Activated T-cell treated with anti-CD3 and anti-CD28 coated beads, Interleukin-2, amount 50 U/mL, for 48 hours (primary cell): Measurements from ENCODE around the gene AHCYL2.
"Not testable (repeated sequence)": the region's sequence is repeated elsewhere in the genome, so short reads cannot be mapped to it uniquely, and the experiment has no call there.

Experiments
- DNase-seq, 2 experiments: peaks; one replicate each; pipeline ENCODE4 v3.0.0-alpha.2; 2020

The AHCYL2 gene

GRCh38 chr7:129433847-129434674 lies 209.2 kb downstream of the AHCYL2 start, which contains the start of gene STRIP2:
TSS of gene STRIP2 (plus strand) at chr7:129434432. CDS start at chr7:129434473, 41 bp downstream.
- DNase-seq: peak; percentile 95 to 97

- DNase-seq: peak in 1 of 2 experiments; percentile 39
Observed at GRCh38 chr7:129434675-129435318, 210.0 kb downstream of the AHCYL2 start.

GRCh38 chr7:129435414-129435829 lies 210.6 kb downstream of the AHCYL2 start:
- DNase-seq: no peak

- no peak for DNase-seq
Observed at GRCh38 chr7:129436335-129436923, 211.6 kb downstream of the AHCYL2 start.

GRCh38 chr7:129437190-129437589 lies 212.4 kb downstream of the AHCYL2 start:
- no peak for DNase-seq

DNA sequence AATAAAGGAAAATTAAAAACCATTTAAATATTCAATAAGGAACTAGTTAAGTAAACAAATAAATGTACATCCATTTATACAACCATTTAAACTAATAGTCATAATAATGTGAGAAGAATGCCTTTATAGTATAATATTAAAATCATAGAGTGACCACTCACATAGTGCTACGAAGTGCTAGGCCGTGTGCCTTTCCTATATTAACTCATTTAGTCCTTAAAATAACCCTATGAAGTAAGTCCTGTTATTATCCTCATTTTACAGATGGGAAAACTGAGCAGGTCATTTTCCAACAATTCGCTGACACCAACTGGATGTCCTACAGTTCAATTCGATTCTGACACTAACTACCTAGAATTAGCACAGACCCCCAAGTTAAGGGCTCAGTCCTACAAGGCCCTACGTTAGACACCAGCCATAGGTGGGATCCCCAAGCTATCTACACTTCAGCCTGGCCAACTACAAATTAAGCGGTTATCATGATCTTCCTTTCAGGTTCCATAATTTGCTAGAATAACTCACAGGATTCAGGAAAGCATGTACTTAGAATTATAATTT lies 213.5 kb downstream of the AHCYL2 start:
- no peak for DNase-seq

GRCh38 chr7:129438839-129439651 lies 214.2 kb downstream of the AHCYL2 start:
- peak; percentile 77 to 79 for DNase-seq

- no peak for DNase-seq
Observed at GRCh38 chr7:129439963-129440625, 215.3 kb downstream of the AHCYL2 start.

- DNase-seq: no peak
Observed at GRCh38 chr7:129443612-129444011, 218.8 kb downstream of the AHCYL2 start.

DNA sequence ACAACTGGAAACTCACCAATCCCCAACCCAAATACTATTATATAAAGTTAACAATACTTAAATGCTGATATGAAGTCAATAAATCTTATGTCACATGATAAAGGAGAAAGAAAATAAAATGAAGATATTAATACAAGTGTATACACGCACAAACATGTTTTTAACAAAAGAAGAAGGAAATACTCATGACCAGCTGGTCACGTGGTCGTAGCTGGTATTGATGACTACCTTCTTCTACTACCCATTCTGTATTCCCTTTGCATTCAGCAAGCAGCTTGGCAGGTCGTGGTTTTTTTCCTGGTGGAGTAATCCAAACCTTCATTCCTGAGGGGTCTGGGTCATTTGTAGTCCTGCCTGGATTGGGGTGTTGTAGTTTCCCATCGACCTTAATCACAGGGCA lies 219.9 kb downstream of the AHCYL2 start:
- not testable (repeated sequence) for DNase-seq

GRCh38 chr7:129446925-129447324 lies 222.1 kb downstream of the AHCYL2 start:
- not testable (repeated sequence) for DNase-seq

DNA sequence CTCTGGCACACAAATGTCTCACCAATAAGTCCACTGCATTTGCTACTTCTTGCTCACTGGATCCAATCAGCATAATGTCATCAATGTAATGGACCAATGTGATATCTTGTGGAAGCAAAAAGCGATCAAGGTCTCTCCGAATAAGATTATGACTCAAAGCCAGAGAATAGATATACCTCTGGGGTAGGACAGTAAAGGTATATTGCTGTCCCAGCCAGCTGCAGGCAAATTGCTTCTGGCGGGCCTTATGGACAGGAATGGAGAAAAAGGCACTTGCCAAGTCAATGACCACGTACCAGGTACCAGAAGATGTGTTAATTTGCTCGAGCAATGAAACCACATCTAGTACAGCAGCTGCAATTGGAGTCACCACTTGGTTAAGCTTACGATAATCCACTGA lies 222.6 kb downstream of the AHCYL2 start:
- not testable (repeated sequence) for DNase-seq

DNA sequence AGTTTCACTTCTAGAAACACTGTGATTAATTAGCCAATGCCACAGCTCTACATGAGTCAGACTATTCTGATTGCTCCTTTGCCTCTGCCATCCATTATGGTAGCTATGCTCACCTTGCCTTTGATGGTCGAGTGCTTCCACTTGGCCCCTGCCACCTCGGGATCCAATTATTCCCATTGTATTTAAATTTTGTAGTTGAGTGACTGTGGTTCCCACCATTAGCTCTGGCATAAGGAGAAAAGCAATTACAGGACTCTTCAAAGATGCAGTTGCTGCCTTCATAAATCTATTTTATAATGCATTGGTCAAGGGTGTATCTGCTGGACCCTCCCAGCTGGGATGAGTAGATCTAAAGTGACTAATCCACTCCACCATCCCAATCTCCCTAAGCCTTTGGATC lies 223.8 kb downstream of the AHCYL2 start:
- DNase-seq: not testable (repeated sequence)

DNA sequence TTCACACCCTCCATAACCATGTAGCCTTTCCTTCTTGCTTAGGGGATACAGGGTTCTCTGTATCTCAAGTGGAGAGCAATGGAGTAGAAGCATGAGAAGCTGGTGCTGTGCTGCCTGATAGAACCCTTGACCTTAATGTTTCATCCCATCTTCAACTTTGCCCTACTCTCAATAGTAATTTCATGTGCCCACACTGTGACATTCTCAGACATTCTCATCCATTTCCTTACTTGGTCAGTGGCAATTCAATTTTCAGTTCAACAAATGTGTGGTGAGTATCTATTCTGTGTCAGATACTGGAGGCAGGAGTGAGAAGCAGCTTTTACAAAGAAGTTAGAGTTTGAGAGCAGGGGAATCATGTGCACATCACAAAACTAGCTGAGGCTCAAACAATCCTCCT lies 225.5 kb downstream of the AHCYL2 start:
- no peak for DNase-seq

GRCh38 chr7:129452589-129453231 lies 227.9 kb downstream of the AHCYL2 start:
- DNase-seq: no peak

- DNase-seq: no peak
Observed at GRCh38 chr7:129453510-129454248, 228.8 kb downstream of the AHCYL2 start.

GRCh38 chr7:129454249-129454551 lies 229.4 kb downstream of the AHCYL2 start:
- no peak for DNase-seq

GRCh38 chr7:129456421-129456820 lies 231.6 kb downstream of the AHCYL2 start:
- no peak for DNase-seq

GRCh38 chr7:129457101-129457500 lies 232.3 kb downstream of the AHCYL2 start:
- no peak for DNase-seq

GRCh38 chr7:129458171-129458570 lies 233.3 kb downstream of the AHCYL2 start:
- no peak for DNase-seq

- DNase-seq: no peak
Observed at GRCh38 chr7:129461809-129462208, 237.0 kb downstream of the AHCYL2 start.
